H1 (cell line): ENCODE data around the gene MXI1. TPM values are rescaled to one million over a fixed set of nuclear protein-coding genes. Genes with fewer than 3 reads are reported as not detected.

Source experiments
- CTCF ChIA-PET: fragments of 300-600 bp; sonication (Branson Sonifier 250); formaldehyde crosslinking; loops from one replicate; lab custom pipeline; 2021; ENCODE audit not compliant: partially characterized antibody; lab: Charles Lee
- POLR2A ChIA-PET: fragments of 300-600 bp; sonication (Branson Sonifier 250); formaldehyde crosslinking; loops from one replicate; lab custom pipeline; 2021; ENCODE audit warnings: inconsistent platforms; ENCODE audit not compliant: partially characterized antibody; lab: Charles Lee
- DNase-seq, 2 experiments: peaks; one replicate each; pipeline versions ENCODE4 v3.0.0 to v3.0.0-alpha.2; 2010 to 2022; ENCODE audit warnings: low spot score in 2 of 2, low read depth in 1 of 2, mixed read lengths in 1 of 2
- FAIRE-seq: peaks from 2 replicates; lab custom pipeline; 2011; peaks lifted over from hg19 to GRCh38; lab: Jason Lieb, UNC
- H2AFZ ChIP-seq: 2 replicates; pipeline ENCODE4 v1.8.1; 2012; ENCODE audit warnings: low read length, inconsistent platforms
- H2AK5ac ChIP-seq: 2 replicates; pipeline ENCODE4 v1.6.1; 2013; ENCODE audit warnings: low read depth, low read length
- H2BK120ac ChIP-seq: replicated peaks from 2 replicates; pipeline ENCODE3; 2013; ENCODE audit warnings: low read depth, low read length, inconsistent platforms
- H2BK12ac ChIP-seq: 2 replicates; pipeline ENCODE4 v1.6.1; 2013; ENCODE audit warnings: low read depth, low read length
- H2BK15ac ChIP-seq: 2 replicates; pipeline ENCODE4 v1.6.1; 2013; ENCODE audit warnings: low read length
- H2BK20ac ChIP-seq: 2 replicates; pipeline ENCODE4 v1.6.1; 2013; ENCODE audit warnings: low read length
- H2BK5ac ChIP-seq: 2 replicates; pipeline ENCODE4 v1.6.1; 2013; ENCODE audit warnings: low read depth, low read length
- H3K14ac ChIP-seq: 2 replicates; pipeline ENCODE4 v1.6.1; 2013; ENCODE audit warnings: inconsistent platforms; ENCODE audit not compliant: insufficient read length
- H3K18ac ChIP-seq: 2 replicates; pipeline ENCODE4 v1.6.1; 2013; ENCODE audit warnings: low read length; ENCODE audit errors: extremely low read depth
- H3K23ac ChIP-seq: 2 replicates; pipeline ENCODE4 v1.6.1; 2013; ENCODE audit warnings: inconsistent platforms; ENCODE audit not compliant: insufficient read length
- H3K23me2 ChIP-seq: 2 replicates; pipeline ENCODE4 v1.6.1; 2013; ENCODE audit warnings: low read depth, low read length
- H3K27ac ChIP-seq: 2 replicates; pipeline ENCODE4 v1.6.1; 2011; ENCODE audit warnings: low read depth, low read length, inconsistent platforms
- H3K27me3 ChIP-seq, 4 experiments: replicated peaks in 1 of 4; 1 replicate in 1 of 4; 2 replicates in 3 of 4; pipeline versions ENCODE4 v1.6.1 to v1.8.1; 2011 to 2013; ENCODE audit warnings: low read length in 3 of 4, mild to moderate bottlenecking in 3 of 4, inconsistent platforms in 2 of 4, mixed read lengths in 2 of 4, moderate library complexity in 1 of 4; ENCODE audit not compliant: control insufficient read depth in 3 of 4, insufficient read depth in 3 of 4; ENCODE audit errors: extremely low read depth in 1 of 4
- H3K36me3 ChIP-seq, 4 experiments: 2 replicates each; pipeline versions ENCODE4 v1.6.1 to v1.8.1; 2011 to 2013; ENCODE audit warnings: mild to moderate bottlenecking in 4 of 4, low read length in 3 of 4, moderate library complexity in 2 of 4, control low read depth in 1 of 4, inconsistent platforms in 1 of 4; ENCODE audit not compliant: insufficient read depth in 4 of 4, control insufficient read depth in 2 of 4
- H3K4ac ChIP-seq: replicated peaks from 2 replicates; pipeline ENCODE3; 2013; ENCODE audit warnings: low read length, low read depth, mixed read lengths, inconsistent platforms; ENCODE audit not compliant: insufficient read length
- H3K4me1 ChIP-seq, 4 experiments: replicated peaks in 1 of 4; 1 replicate in 1 of 4; 2 replicates in 3 of 4; pipeline versions ENCODE4 v1.6.1 to v1.8.1; 2011 to 2013; ENCODE audit warnings: low read length in 3 of 4, inconsistent platforms in 2 of 4, mixed read lengths in 1 of 4; ENCODE audit not compliant: insufficient read depth in 4 of 4, control insufficient read depth in 3 of 4
- H3K4me2 ChIP-seq, 2 experiments: 2 replicates each; pipeline versions ENCODE4 v1.6.1 to v1.8.1; 2011 to 2013; ENCODE audit warnings: low read depth in 2 of 2, low read length in 2 of 2, control low read depth in 1 of 2, inconsistent platforms in 1 of 2, mild to moderate bottlenecking in 1 of 2; ENCODE audit not compliant: insufficient read depth in 1 of 2
- H3K4me3 ChIP-seq, 4 experiments: fragments of 200-600, 300-600 bp in 1 of 4; sonication (generic), shearing (Covaris generic), sonication (Bioruptor Twin) in 1 of 4; 2 replicates each; pipeline versions ENCODE4 v1.5.1 to v1.8.1; 2011 to 2016; ENCODE audit warnings: low read length in 4 of 4, low read depth in 3 of 4, control low read depth in 2 of 4, inconsistent platforms in 2 of 4, mild to moderate bottlenecking in 2 of 4, mixed read lengths in 1 of 4, moderate library complexity in 1 of 4; ENCODE audit not compliant: insufficient read depth in 2 of 4; ENCODE audit errors: extremely low read depth in 1 of 4
- H3K56ac ChIP-seq: replicated peaks from 2 replicates; pipeline ENCODE3; 2013; ENCODE audit warnings: low read depth, mild to moderate bottlenecking, mixed read lengths, low read length, inconsistent platforms; ENCODE audit not compliant: insufficient read length
- H3K79me1 ChIP-seq: 2 replicates; pipeline ENCODE4 v1.6.1; 2013; ENCODE audit warnings: low read depth, low read length, control low read depth
- H3K79me2 ChIP-seq, 2 experiments: 2 replicates each; pipeline versions ENCODE4 v1.6.1 to v1.8.1; 2012 to 2013; ENCODE audit warnings: low read length in 2 of 2, mild to moderate bottlenecking in 2 of 2, inconsistent platforms in 1 of 2; ENCODE audit not compliant: insufficient read depth in 2 of 2, control insufficient read depth in 1 of 2
- H3K9ac ChIP-seq, 4 experiments: replicated peaks in 1 of 4; 1 replicate in 1 of 4; 2 replicates in 3 of 4; pipeline versions ENCODE4 v1.6.1 to v1.8.1; 2011 to 2013; ENCODE audit warnings: low read depth in 3 of 4, low read length in 3 of 4, control low read depth in 2 of 4, mild to moderate bottlenecking in 2 of 4, moderate library complexity in 2 of 4, inconsistent platforms in 1 of 4; ENCODE audit errors: extremely low read depth in 1 of 4
- H3K9me3 ChIP-seq, 2 experiments: 2 replicates each; pipeline versions ENCODE4 v1.6.1 to v1.8.1; 2012 to 2013; ENCODE audit warnings: mild to moderate bottlenecking in 2 of 2, moderate library complexity in 2 of 2, control low read depth in 1 of 2, inconsistent platforms in 1 of 2, low read depth in 1 of 2, low read length in 1 of 2, mixed read lengths in 1 of 2; ENCODE audit not compliant: insufficient read depth in 2 of 2
- H4K20me1 ChIP-seq, 2 experiments: replicated peaks in 1 of 2; 2 replicates each; pipeline versions ENCODE3 to v1.8.1; 2011 to 2013; ENCODE audit warnings: inconsistent platforms in 2 of 2, low read length in 2 of 2, mild to moderate bottlenecking in 1 of 2; ENCODE audit not compliant: insufficient read depth in 2 of 2, control insufficient read depth in 1 of 2
- H4K5ac ChIP-seq: 2 replicates; pipeline ENCODE4 v1.6.1; 2013; ENCODE audit warnings: low read length, low read depth, mixed read lengths, inconsistent platforms; ENCODE audit not compliant: insufficient read length
- H4K8ac ChIP-seq: 2 replicates; pipeline ENCODE4 v1.8.0; 2013; ENCODE audit warnings: mild to moderate bottlenecking, moderate library complexity, low read length, inconsistent platforms; ENCODE audit not compliant: insufficient read depth; ENCODE audit errors: extremely low read depth
- H4K91ac ChIP-seq: replicated peaks from 2 replicates; pipeline ENCODE3; 2013; ENCODE audit warnings: low read length, mixed read lengths, inconsistent platforms; ENCODE audit not compliant: insufficient read length
- CREB1 ChIP-seq: IDR thresholded peaks from 2 replicates; pipeline ENCODE4 v1.6.1; 2012; ENCODE audit warnings: inconsistent platforms
- E2F6 ChIP-seq: IDR thresholded peaks from 2 replicates; pipeline ENCODE4 v1.6.1; 2012; ENCODE audit warnings: inconsistent platforms
- KDM5A ChIP-seq: fragments of 200-600 bp; IDR thresholded peaks from 2 replicates; pipeline ENCODE4 v1.7.1; 2012; ENCODE audit warnings: mild to moderate bottlenecking, low read length, inconsistent platforms, mixed read lengths
- NRF1 ChIP-seq: IDR thresholded peaks from 2 replicates; pipeline ENCODE4 v1.6.1; 2011; ENCODE audit warnings: mild to moderate bottlenecking, low read depth, low read length, improper control_type of control experiment
- POLR2AphosphoS5 ChIP-seq: IDR thresholded peaks from 2 replicates; pipeline ENCODE4 v1.6.1; 2011; ENCODE audit warnings: low read depth, low read length
- RNF2 ChIP-seq: fragments of 200-900, 300-1000 bp; sonication (generic); IDR thresholded peaks from 2 replicates; pipeline ENCODE4 v1.7.1; 2016; ENCODE audit warnings: borderline replicate concordance, low read depth, mild to moderate bottlenecking, antibody characterized with exemption, low read length; ENCODE audit not compliant: poor library complexity, severe bottlenecking; ENCODE audit errors: missing control alignments
- SAP30 ChIP-seq: fragments of 300-600 bp; sonication (generic); IDR thresholded peaks from 2 replicates; pipeline ENCODE4 v1.7.1; 2012; ENCODE audit warnings: low read length, moderate library complexity, mild to moderate bottlenecking, inconsistent platforms; ENCODE audit not compliant: insufficient read depth, insufficient replicate concordance
- SP2 ChIP-seq: IDR thresholded peaks from 2 replicates; pipeline ENCODE4 v1.6.1; 2012; ENCODE audit warnings: mild to moderate bottlenecking, low read length, inconsistent platforms
- WGBS, 2 experiments: shearing (Covaris generic) in 1 of 2; methylation state at CpG; one replicate each; pipeline versions ENCODE4 v1.1.6 to v1.1.7; 2013 to 2015; ENCODE audit warnings: low lambda C conversion rate in 2 of 2, mixed read lengths in 2 of 2, inconsistent platforms in 1 of 2, low coverage in 1 of 2, missing lambda C conversion rate in 1 of 2; ENCODE audit not compliant: insufficient replicate concordance in 2 of 2, insufficient coverage in 1 of 2, insufficient read length in 1 of 2; ENCODE audit errors: extremely low coverage in 1 of 2, missing lambda C conversion rate in 1 of 2; 5-methylcytosine and 5-hydroxymethylcytosine counted together
- polyA plus RNA-seq, 7 experiments: library from polyadenylated mRNA; depleted of rRNA in 3 of 7; stranded (reverse) in 5 of 7; unstranded in 2 of 7; fragments of >200 nt in 5 of 7; fragments of 200-250 nt in 2 of 7; gene quantifications; 1 replicate in 5 of 7; 2 replicates in 1 of 7; 4 replicates in 1 of 7; pipeline versions ENCODE4 v1.2.1 to v1.2.3, GENCODE V29; 2011 to 2013; ENCODE audit warnings: missing spikeins in 2 of 7, mixed read lengths in 2 of 7
- total RNA-seq: library from RNA; stranded (reverse); fragmentation: NEBNext Ultra II Directional; extraction: Animal tissue kit (Norgen Biotek cat#: 25700); gene quantifications from 2 replicates; pipeline ENCODE4 v1.2.1, GENCODE V29; 2021
- TF ChIP-seq, protein P1 (sequence below), 3 experiments: IDR thresholded peaks; 1 replicate in 2 of 3; 2 replicates in 1 of 3; pipeline versions ENCODE4 v1.5.1 to v1.6.1; 2011; ENCODE audit warnings: low read length in 3 of 3, mild to moderate bottlenecking in 3 of 3, inconsistent platforms in 2 of 3, low read depth in 1 of 3, moderate library complexity in 1 of 3; ENCODE audit not compliant: insufficient read depth in 1 of 3; ENCODE audit errors: control extremely low read depth in 1 of 3
- TF ChIP-seq, protein P2 (sequence below): IDR thresholded peaks from 2 replicates; pipeline ENCODE4 v1.6.1; 2012; ENCODE audit warnings: inconsistent platforms

Gene MXI1
- total and polyA plus RNA-seq, 2 of the 8 experiments (the other 6 are each of a cell fraction or from before 2014, with no cell fraction given) = 5.7 to 8.8 TPM

GRCh38 chr10:110192552-110192951, 14.9 kb upstream of the MXI1 start:
- H3K36me3 ChIP-seq = no peaks in the 10 kb centered on the region
- no peak overlapping the region for H3K18ac ChIP-seq
- no peak overlapping the region for H3K4me2 ChIP-seq
- no peak overlapping the region for H2BK15ac ChIP-seq
- FAIRE-seq (peak; percentile 52), DNase-seq (peak in 1 of 2 experiments; percentile 52)
- no peak overlapping the region for H2AFZ ChIP-seq
- no peak overlapping the region for H4K5ac ChIP-seq
- WGBS, 2 experiments = 60% methylated on average over 4 of the region's 4 CpGs; no CpG with 5 or more reads in 1 of the 2 experiments
- ChIA-PET POLR2A (no interaction called here), CTCF (interaction anchor here (0.5 to 8.2 kb wide), 13 partner anchors 9 to 86 kb away, joined by 3 to 91 read pairs (median 4); partner anchors contain the start of gene MXI1)
- H3K4me3 ChIP-seq = no peak overlapping the region
- no peak overlapping the region for H2BK12ac ChIP-seq
- no peak overlapping the region for H2AK5ac ChIP-seq
- H2BK5ac ChIP-seq = no peak overlapping the region
- no peak overlapping the region for H2BK20ac ChIP-seq
- no peaks in the 10 kb centered on the region for H4K20me1 ChIP-seq
- no peaks in the 10 kb centered on the region for H3K4me1 ChIP-seq
- no peaks in the 10 kb centered on the region for H3K79me2 ChIP-seq
- no peaks in the 10 kb centered on the region; the same call in 1 of the 2 replicates for H3K23me2 ChIP-seq
- H3K23ac ChIP-seq = no peak overlapping the region
- H3K27ac ChIP-seq = no peak overlapping the region
- H2BK120ac ChIP-seq = no peak overlapping the region
- no peaks in the 10 kb centered on the region for H3K79me1 ChIP-seq
- H3K56ac ChIP-seq = no peak overlapping the region
- no peak overlapping the region for H3K4ac ChIP-seq
- H3K9me3 ChIP-seq = no peaks in the 10 kb centered on the region
- peaks cover 0 to 4% (median 2%) of the 10 kb centered on the region in 4 experiments; a peak in 2 of 7 replicates for H3K27me3 ChIP-seq
- H3K14ac ChIP-seq = no peak overlapping the region
- H4K8ac ChIP-seq = no peak overlapping the region
- no peak overlapping the region for H4K91ac ChIP-seq
- no peak overlapping the region for H3K9ac ChIP-seq
- TF ChIP-seq NRF1 (no peak), E2F6 (no peak), CREB1 (peak; percentile 28; the same call in 1 of the 2 replicates), SAP30 (no peak), KDM5A (no peak), RNF2 (no peak), POLR2AphosphoS5 (no peak), SP2 (no peak)
- TF ChIP-seq, protein P1, sequence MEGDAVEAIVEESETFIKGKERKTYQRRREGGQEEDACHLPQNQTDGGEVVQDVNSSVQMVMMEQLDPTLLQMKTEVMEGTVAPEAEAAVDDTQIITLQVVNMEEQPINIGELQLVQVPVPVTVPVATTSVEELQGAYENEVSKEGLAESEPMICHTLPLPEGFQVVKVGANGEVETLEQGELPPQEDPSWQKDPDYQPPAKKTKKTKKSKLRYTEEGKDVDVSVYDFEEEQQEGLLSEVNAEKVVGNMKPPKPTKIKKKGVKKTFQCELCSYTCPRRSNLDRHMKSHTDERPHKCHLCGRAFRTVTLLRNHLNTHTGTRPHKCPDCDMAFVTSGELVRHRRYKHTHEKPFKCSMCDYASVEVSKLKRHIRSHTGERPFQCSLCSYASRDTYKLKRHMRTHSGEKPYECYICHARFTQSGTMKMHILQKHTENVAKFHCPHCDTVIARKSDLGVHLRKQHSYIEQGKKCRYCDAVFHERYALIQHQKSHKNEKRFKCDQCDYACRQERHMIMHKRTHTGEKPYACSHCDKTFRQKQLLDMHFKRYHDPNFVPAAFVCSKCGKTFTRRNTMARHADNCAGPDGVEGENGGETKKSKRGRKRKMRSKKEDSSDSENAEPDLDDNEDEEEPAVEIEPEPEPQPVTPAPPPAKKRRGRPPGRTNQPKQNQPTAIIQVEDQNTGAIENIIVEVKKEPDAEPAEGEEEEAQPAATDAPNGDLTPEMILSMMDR (IDR thresholded peaks at IDR 0.05; ENCODE audit: control extremely low read depth in 1 of 3, insufficient read depth in 1 of 3, low read depth in 1 of 3, low read length in 3 of 3) = peak; percentile 38 to 75 (median 63)
- TF ChIP-seq, protein P2, sequence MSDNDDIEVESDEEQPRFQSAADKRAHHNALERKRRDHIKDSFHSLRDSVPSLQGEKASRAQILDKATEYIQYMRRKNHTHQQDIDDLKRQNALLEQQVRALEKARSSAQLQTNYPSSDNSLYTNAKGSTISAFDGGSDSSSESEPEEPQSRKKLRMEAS = no peak
